Heart left ventricle (tissue), 13 donors: ENCODE measurements around the gene KREMEN2.

Experiments used
- CTCF ChIP-seq, 12 donors: fragments of 200-600 bp; sonication (generic) in 4 of 12; IDR thresholded peaks; one replicate each; pipeline versions ENCODE4 v1.5.0 to v1.8.0; 2018 to 2022; ENCODE audit warnings: antibody characterized with exemption in 12 of 12, mild to moderate bottlenecking in 5 of 12
- POLR2A ChIP-seq, 2 donors: fragments of 450-650 bp; IDR thresholded peaks; one replicate each; pipeline ENCODE4 v1.6.1; 2017; ENCODE audit warnings: antibody characterized with exemption in 2 of 2, mild to moderate bottlenecking in 2 of 2, moderate library complexity in 2 of 2
- donor health status: ischemic (EF 13 %, LVEDD 7.1; RV severe dilation, severe dysfunction).
- donor health status: DM: no; HTN: yes; CAD: no.
- donor health status: DM: no; HTN: no; CAD: no.
- donor health status: ischemic (EF 25% LVEDD 6.9; RV normal size, moderate dysfunction).
- donor health status: ischemic (EF 25% LVEDD 5.7; RV mildly dilated, moderate dysfunction).
- donor health status: ischemic (EF 35%, LVEDD 5.7; RV mildly dilated, moderate dysfunction).
- donor health status: nonischemic (EF 11% LVEDD 7.7; RV severe dilation, severe dysfunction).
- donor health status: DM: yes; HTN: yes; CAD: no.
- donor health status: PGD.
- donor health status: ischemic (EF 29% LVEDD 5.4; RV normal size, mild dysfunction).
- donor health status: nonischemic (EF 23%, LVEDD 6.1; RV moderate dilation, normal function).

DNA sequence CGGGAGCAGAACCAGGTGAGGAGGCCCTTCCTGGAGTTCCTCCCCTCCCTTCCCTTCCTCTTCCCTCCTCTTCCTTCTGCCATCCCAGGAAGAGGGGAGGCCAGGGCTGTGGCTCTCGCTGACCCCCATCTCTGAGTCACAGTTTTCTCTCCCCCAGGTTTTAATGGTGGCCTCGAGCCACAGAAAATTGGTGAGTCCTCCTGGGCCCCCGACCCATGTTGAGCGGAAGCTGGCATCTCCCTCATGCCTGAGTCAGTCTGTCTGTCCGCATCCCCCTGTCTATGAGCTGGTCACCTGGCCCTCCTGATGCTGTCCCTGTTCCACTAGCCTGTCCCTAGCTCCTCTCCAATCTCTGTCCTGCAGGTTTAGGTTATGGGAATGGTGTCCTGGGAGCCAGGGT, 35.9 kb downstream of the KREMEN2 start:
- TF ChIP-seq POLR2A (IDR thresholded peaks at IDR 0.05) (no peak), CTCF (IDR thresholded peaks at IDR 0.05) (no peak)
